Neural cell (in vitro differentiated cells): ENCODE results near the gene CAPN2. TPM values are rescaled to one million over a fixed set of nuclear protein-coding genes. Genes with fewer than 3 reads are reported as not detected.

Experiments used
- H2AFZ ChIP-seq: fragments of 200-600, 300-800 bp; sonication (generic), shearing (Covaris generic); 2 replicates; pipeline ENCODE4 v1.6.0; 2014; ENCODE audit warnings: low read depth, mild to moderate bottlenecking, antibody characterized with exemption, low read length, moderate library complexity
- H3F3A ChIP-seq: fragments of 200-600 bp; shearing (Covaris generic); 2 replicates; pipeline ENCODE4 v1.6.1; 2016; ENCODE audit warnings: mild to moderate bottlenecking, moderate library complexity, mixed read lengths, antibody characterized with exemption, low read length; ENCODE audit not compliant: insufficient read depth, poor library complexity, severe bottlenecking
- H3K27ac ChIP-seq: fragments of 200-600, 300-800 bp; sonication (generic), shearing (Covaris generic); 2 replicates; pipeline ENCODE4 v1.5.1; 2014; ENCODE audit warnings: mild to moderate bottlenecking, low read length, moderate library complexity
- H3K27me3 ChIP-seq: fragments of 300-800, 200-600 bp; sonication (generic), shearing (Covaris generic); 2 replicates; pipeline ENCODE4 v1.6.0; 2014; ENCODE audit warnings: mild to moderate bottlenecking, low read depth, low read length, moderate library complexity; ENCODE audit not compliant: insufficient read depth
- H3K36me3 ChIP-seq: fragments of 300-800, 200-600 bp; sonication (generic), shearing (Covaris generic); 2 replicates; pipeline ENCODE4 v1.5.1; 2014; ENCODE audit warnings: mild to moderate bottlenecking, antibody characterized with exemption, low read length, moderate library complexity; ENCODE audit not compliant: insufficient read depth
- H3K4me2 ChIP-seq: fragments of 300-800, 200-600 bp; sonication (generic), shearing (Covaris generic); 2 replicates; pipeline ENCODE4 v1.6.0; 2014; ENCODE audit warnings: mild to moderate bottlenecking, low read length
- H3K4me3 ChIP-seq: fragments of 300-800, 200-600 bp; sonication (generic), shearing (Covaris generic); 2 replicates; pipeline ENCODE4 v1.5.1; 2014; ENCODE audit warnings: mild to moderate bottlenecking, low read length, moderate library complexity
- H3K79me2 ChIP-seq: fragments of 200-600 bp; shearing (Covaris generic); replicated peaks from 2 replicates; pipeline ENCODE4 v1.6.0; 2014; ENCODE audit warnings: mild to moderate bottlenecking, low read length, moderate library complexity; ENCODE audit not compliant: insufficient read depth
- H3K9ac ChIP-seq: fragments of 300-800, 200-600 bp; sonication (generic), shearing (Covaris generic); 2 replicates; pipeline ENCODE4 v1.6.1; 2016; ENCODE audit warnings: mild to moderate bottlenecking, low read length, mixed read lengths
- H3K9me2 ChIP-seq: fragments of 200-600 bp; shearing (Covaris generic); 2 replicates; pipeline ENCODE4 v1.6.1; 2016; ENCODE audit warnings: mild to moderate bottlenecking, low read length, mixed read lengths; ENCODE audit not compliant: insufficient read depth
- H3K9me3 ChIP-seq: fragments of 200-600, 300-800 bp; sonication (generic), shearing (Covaris generic); 2 replicates; pipeline ENCODE4 v1.6.1; 2016; ENCODE audit warnings: mild to moderate bottlenecking, mixed run types, low read length, moderate library complexity, mixed read lengths
- H4K20me1 ChIP-seq: fragments of 200-600 bp; shearing (Covaris generic); 2 replicates; pipeline ENCODE4 v1.6.1; 2016; ENCODE audit warnings: mild to moderate bottlenecking, mixed run types; ENCODE audit not compliant: insufficient read depth
- CTCF ChIP-seq: fragments of 450-650 bp; IDR thresholded peaks from 2 replicates; pipeline ENCODE4 v1.5.1; 2014; ENCODE audit warnings: antibody characterized with exemption, mild to moderate bottlenecking, moderate library complexity; ENCODE audit not compliant: poor library complexity, severe bottlenecking
- EP300 ChIP-seq: fragments of 450-650 bp; conservative IDR thresholded peaks from 2 replicates; pipeline ENCODE4 v1.6.1; 2014; ENCODE audit warnings: antibody characterized with exemption, mild to moderate bottlenecking, moderate library complexity; ENCODE audit not compliant: poor library complexity, severe bottlenecking
- EZH2 ChIP-seq: fragments of 200-600, 300-800 bp; shearing (Covaris generic), sonication (generic); IDR thresholded peaks from 2 replicates; pipeline ENCODE4 v1.6.1; 2014; ENCODE audit warnings: antibody characterized with exemption, low read length, borderline replicate concordance, mild to moderate bottlenecking; ENCODE audit not compliant: insufficient read depth, poor library complexity, severe bottlenecking
- MXI1 ChIP-seq: fragments of 450-650 bp; conservative IDR thresholded peaks from 2 replicates; pipeline ENCODE4 v1.6.1; 2014; ENCODE audit warnings: antibody characterized with exemption, mild to moderate bottlenecking; ENCODE audit not compliant: poor library complexity, severe bottlenecking
- POLR2AphosphoS5 ChIP-seq: IDR thresholded peaks from 2 replicates; pipeline ENCODE4 v1.6.1; 2012
- RAD21 ChIP-seq: fragments of 450-650 bp; conservative IDR thresholded peaks from 2 replicates; pipeline ENCODE4 v1.6.1; 2014; ENCODE audit warnings: antibody characterized with exemption, mild to moderate bottlenecking, moderate library complexity
- REST ChIP-seq: IDR thresholded peaks from 2 replicates; pipeline ENCODE4 v1.6.1; 2012; ENCODE audit warnings: borderline replicate concordance
- SMC3 ChIP-seq: fragments of 450-650 bp; conservative IDR thresholded peaks from 2 replicates; pipeline ENCODE4 v1.6.1; 2014; ENCODE audit warnings: antibody characterized with exemption, mild to moderate bottlenecking, moderate library complexity; ENCODE audit not compliant: poor library complexity
- TAF1 ChIP-seq: IDR thresholded peaks from 2 replicates; pipeline ENCODE4 v1.6.1; 2012; ENCODE audit warnings: low read depth
- polyA plus RNA-seq: library from polyadenylated mRNA; depleted of rRNA; stranded (reverse); fragments of >200 nt; gene quantifications from 2 replicates; pipeline ENCODE4 v1.2.3, GENCODE V29; 2014

Gene CAPN2
- polyA plus RNA-seq, 1 donor from 2014 or later: 58.8 TPM

- Histone ChIP-seq H3K27ac (no peak overlapping the region), H3K4me3 (no peak overlapping the region), H3K79me2 (no peaks in the 10 kb centered on the region), H3F3A (no peaks in the 10 kb centered on the region), H3K9me3 (no peaks in the 10 kb centered on the region), H2AFZ (no peak overlapping the region), H3K9me2 (no peaks in the 10 kb centered on the region), H3K4me2 (no peak overlapping the region), H3K9ac (no peak overlapping the region), H3K27me3 (no peaks in the 10 kb centered on the region), H3K36me3 (peaks cover 21% of the 10 kb centered on the region), H4K20me1 (no peaks in the 10 kb centered on the region)
- TF ChIP-seq TAF1: no peak
Observed at GRCh38 chr1:223774134-223774814, 61.9 kb downstream of the CAPN2 start.

DNA sequence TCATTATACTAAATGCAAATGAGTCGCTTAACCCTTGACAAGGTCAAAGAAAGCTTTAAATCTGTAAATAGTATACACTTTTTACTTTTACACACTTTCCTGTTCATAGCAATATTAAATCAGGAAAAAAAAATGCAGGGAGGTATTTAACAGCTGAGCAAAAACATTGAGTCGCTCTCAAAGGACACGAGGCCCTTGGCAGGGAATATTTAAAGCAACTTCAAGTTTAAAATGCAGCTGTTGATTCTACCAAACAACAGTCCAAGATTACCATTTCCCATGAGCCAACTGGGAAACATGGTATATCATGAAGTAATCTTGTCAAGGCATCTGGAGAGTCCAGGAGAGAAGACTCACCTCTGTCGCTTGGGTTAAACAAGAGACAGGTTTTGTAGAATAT, 62.7 kb downstream of the CAPN2 start:
- Histone ChIP-seq H3K9me3 (no peaks in the 10 kb centered on the region), H3K36me3 (peaks cover 21% of the 10 kb centered on the region), H3K9me2 (no peaks in the 10 kb centered on the region), H3K27ac (no peak overlapping the region), H3K4me3 (no peak overlapping the region), H3K4me2 (no peak overlapping the region), H3K9ac (no peak overlapping the region), H2AFZ (no peak overlapping the region), H4K20me1 (no peaks in the 10 kb centered on the region), H3K79me2 (no peaks in the 10 kb centered on the region), H3F3A (no peaks in the 10 kb centered on the region), H3K27me3 (no peaks in the 10 kb centered on the region)
- TF ChIP-seq POLR2AphosphoS5 (no peak), RAD21 (no peak), EZH2 (no peak), TAF1 (no peak), EP300 (no peak), MXI1 (no peak)

DNA sequence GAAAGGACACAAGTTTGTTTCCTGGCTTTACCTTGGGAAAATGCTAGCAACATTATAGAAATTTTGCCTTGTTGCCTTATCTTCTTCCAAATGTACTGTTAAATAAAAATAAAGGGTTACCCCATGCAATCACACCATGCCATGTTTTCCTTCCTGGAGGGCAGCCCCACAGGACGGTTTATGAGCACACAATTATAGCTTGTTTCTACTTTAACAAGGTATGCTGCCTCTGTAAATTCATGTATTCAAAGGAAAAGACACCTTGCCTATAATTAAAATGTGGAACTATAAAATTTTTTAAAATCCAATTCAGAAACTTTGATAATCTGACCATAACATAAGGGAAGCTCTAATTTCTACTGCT, 63.4 kb downstream of the CAPN2 start:
- H3K4me2 ChIP-seq: no peak overlapping the region
- H2AFZ ChIP-seq: no peak overlapping the region
- no peak overlapping the region for H3K27ac ChIP-seq
- no peaks in the 10 kb centered on the region for H3K9me3 ChIP-seq
- H3K27me3 ChIP-seq: no peaks in the 10 kb centered on the region
- peaks cover 21% of the 10 kb centered on the region for H3K36me3 ChIP-seq
- H3F3A ChIP-seq: peaks cover 3% of the 10 kb centered on the region
- no peaks in the 10 kb centered on the region for H4K20me1 ChIP-seq
- H3K9me2 ChIP-seq: no peaks in the 10 kb centered on the region
- no peak overlapping the region for H3K4me3 ChIP-seq
- TF ChIP-seq MXI1 (no peak), EZH2 (no peak), POLR2AphosphoS5 (no peak), EP300 (no peak), SMC3 (no peak), REST (no peak), RAD21 (no peak), TAF1 (no peak), CTCF (no peak)
- no peaks in the 10 kb centered on the region for H3K79me2 ChIP-seq
- no peak overlapping the region for H3K9ac ChIP-seq
